GM12878 (cell line): ENCODE measurements around the gene ZNFX1.

Experiments
- CEBPB ChIP-seq, 2 experiments: fragments of 150-350 bp in 1 of 2; IDR thresholded peaks; 2 replicates each; pipeline ENCODE4 v1.6.1; 2012 to 2014; ENCODE audit warnings: low read depth in 2 of 2, low read length in 2 of 2, borderline replicate concordance in 1 of 2, inconsistent platforms in 1 of 2
- HCFC1 ChIP-seq: fragments of 150-350 bp; IDR thresholded peaks from 2 replicates; pipeline ENCODE4 v1.6.1; 2014; ENCODE audit warnings: low read length
- MXI1 ChIP-seq: fragments of 150-350 bp; IDR thresholded peaks from 2 replicates; pipeline ENCODE4 v1.6.1; 2011; ENCODE audit warnings: low read depth, mild to moderate bottlenecking, inconsistent platforms, low read length, improper control_type of control experiment
- NFYA ChIP-seq: IDR thresholded peaks from 2 replicates; pipeline ENCODE4 v1.6.1; 2011; ENCODE audit warnings: low read depth, mild to moderate bottlenecking, low read length, improper control_type of control experiment, borderline replicate concordance
- POLR2A ChIP-seq: IDR thresholded peaks from 2 replicates; pipeline ENCODE4 v1.6.1; 2011; ENCODE audit warnings: low read depth, mild to moderate bottlenecking, low read length
- SMC3 ChIP-seq: IDR thresholded peaks from 2 replicates; pipeline ENCODE4 v1.6.1; 2011; ENCODE audit warnings: low read length, improper control_type of control experiment, borderline replicate concordance
- SREBF2 ChIP-seq: IDR thresholded peaks from 2 replicates; pipeline ENCODE4 v1.6.1; 2012; ENCODE audit warnings: mild to moderate bottlenecking, low read length
- TF ChIP-seq, protein P1 (sequence below): fragments of 450-650 bp; IDR thresholded peaks from 2 replicates; pipeline ENCODE4 v1.6.1; 2017; ENCODE audit warnings: antibody characterized with exemption, mild to moderate bottlenecking, moderate library complexity
- TF ChIP-seq, protein P2 (sequence below), 3 experiments: IDR thresholded peaks in 2 of 3; conservative IDR thresholded peaks in 1 of 3; 2 replicates each; pipeline ENCODE4 v1.5.1; 2011; ENCODE audit warnings: low read depth in 3 of 3, low read length in 3 of 3, mild to moderate bottlenecking in 3 of 3, control low read depth in 2 of 3, moderate library complexity in 2 of 3, inconsistent platforms in 1 of 3, mixed read lengths in 1 of 3; ENCODE audit not compliant: control insufficient read depth in 2 of 3, insufficient read depth in 1 of 3; ENCODE audit errors: extremely low read depth in 1 of 3
- TF ChIP-seq, protein P3 (sequence below): fragments of 450-650 bp; IDR thresholded peaks from 2 replicates; pipeline ENCODE4 v1.6.1; 2018; ENCODE audit warnings: borderline replicate concordance, mild to moderate bottlenecking; ENCODE audit not compliant: partially characterized antibody

DNA sequence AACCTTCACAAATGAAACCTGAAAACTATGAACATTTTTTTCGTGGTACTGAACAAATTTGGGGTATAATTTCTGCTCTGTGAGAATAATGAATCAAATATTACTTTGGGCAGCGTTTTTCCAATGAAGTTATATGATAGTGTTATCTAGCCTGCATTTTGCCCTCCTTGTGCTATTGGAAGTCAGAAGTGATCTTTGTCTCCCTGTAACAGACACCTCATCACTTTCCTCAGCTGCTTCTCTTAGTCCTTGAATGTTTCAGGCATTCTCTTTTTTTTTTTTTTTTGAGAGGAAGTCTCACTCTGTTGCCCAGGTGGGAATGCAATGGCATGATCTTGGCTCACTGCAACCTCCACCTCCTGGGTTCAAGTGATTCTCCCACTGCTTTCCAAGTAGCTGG, 48.5 kb downstream of the ZNFX1 start:
- TF ChIP-seq NFYA (no peak), MXI1 (no peak), CEBPB (IDR thresholded peaks at IDR 0.05; ENCODE audit: borderline replicate concordance in 1 of 2, low read depth in 2 of 2, low read length in 2 of 2) (no peak), SMC3 (no peak), SREBF2 (no peak), HCFC1 (no peak), POLR2A (no peak)
- TF ChIP-seq, protein P1, sequence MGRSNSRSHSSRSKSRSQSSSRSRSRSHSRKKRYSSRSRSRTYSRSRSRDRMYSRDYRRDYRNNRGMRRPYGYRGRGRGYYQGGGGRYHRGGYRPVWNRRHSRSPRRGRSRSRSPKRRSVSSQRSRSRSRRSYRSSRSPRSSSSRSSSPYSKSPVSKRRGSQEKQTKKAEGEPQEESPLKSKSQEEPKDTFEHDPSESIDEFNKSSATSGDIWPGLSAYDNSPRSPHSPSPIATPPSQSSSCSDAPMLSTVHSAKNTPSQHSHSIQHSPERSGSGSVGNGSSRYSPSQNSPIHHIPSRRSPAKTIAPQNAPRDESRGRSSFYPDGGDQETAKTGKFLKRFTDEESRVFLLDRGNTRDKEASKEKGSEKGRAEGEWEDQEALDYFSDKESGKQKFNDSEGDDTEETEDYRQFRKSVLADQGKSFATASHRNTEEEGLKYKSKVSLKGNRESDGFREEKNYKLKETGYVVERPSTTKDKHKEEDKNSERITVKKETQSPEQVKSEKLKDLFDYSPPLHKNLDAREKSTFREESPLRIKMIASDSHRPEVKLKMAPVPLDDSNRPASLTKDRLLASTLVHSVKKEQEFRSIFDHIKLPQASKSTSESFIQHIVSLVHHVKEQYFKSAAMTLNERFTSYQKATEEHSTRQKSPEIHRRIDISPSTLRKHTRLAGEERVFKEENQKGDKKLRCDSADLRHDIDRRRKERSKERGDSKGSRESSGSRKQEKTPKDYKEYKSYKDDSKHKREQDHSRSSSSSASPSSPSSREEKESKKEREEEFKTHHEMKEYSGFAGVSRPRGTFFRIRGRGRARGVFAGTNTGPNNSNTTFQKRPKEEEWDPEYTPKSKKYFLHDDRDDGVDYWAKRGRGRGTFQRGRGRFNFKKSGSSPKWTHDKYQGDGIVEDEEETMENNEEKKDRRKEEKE = no peak
- TF ChIP-seq, protein P2, sequence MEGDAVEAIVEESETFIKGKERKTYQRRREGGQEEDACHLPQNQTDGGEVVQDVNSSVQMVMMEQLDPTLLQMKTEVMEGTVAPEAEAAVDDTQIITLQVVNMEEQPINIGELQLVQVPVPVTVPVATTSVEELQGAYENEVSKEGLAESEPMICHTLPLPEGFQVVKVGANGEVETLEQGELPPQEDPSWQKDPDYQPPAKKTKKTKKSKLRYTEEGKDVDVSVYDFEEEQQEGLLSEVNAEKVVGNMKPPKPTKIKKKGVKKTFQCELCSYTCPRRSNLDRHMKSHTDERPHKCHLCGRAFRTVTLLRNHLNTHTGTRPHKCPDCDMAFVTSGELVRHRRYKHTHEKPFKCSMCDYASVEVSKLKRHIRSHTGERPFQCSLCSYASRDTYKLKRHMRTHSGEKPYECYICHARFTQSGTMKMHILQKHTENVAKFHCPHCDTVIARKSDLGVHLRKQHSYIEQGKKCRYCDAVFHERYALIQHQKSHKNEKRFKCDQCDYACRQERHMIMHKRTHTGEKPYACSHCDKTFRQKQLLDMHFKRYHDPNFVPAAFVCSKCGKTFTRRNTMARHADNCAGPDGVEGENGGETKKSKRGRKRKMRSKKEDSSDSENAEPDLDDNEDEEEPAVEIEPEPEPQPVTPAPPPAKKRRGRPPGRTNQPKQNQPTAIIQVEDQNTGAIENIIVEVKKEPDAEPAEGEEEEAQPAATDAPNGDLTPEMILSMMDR (IDR thresholded peaks at IDR 0.05 in 2 of 3, conservative IDR thresholded peaks at IDR 0.05 in 1 of 3; ENCODE audit: control insufficient read depth in 2 of 3, extremely low read depth in 1 of 3, insufficient read depth in 1 of 3, low read depth in 3 of 3, low read length in 3 of 3) = no peak
- TF ChIP-seq, protein P3, sequence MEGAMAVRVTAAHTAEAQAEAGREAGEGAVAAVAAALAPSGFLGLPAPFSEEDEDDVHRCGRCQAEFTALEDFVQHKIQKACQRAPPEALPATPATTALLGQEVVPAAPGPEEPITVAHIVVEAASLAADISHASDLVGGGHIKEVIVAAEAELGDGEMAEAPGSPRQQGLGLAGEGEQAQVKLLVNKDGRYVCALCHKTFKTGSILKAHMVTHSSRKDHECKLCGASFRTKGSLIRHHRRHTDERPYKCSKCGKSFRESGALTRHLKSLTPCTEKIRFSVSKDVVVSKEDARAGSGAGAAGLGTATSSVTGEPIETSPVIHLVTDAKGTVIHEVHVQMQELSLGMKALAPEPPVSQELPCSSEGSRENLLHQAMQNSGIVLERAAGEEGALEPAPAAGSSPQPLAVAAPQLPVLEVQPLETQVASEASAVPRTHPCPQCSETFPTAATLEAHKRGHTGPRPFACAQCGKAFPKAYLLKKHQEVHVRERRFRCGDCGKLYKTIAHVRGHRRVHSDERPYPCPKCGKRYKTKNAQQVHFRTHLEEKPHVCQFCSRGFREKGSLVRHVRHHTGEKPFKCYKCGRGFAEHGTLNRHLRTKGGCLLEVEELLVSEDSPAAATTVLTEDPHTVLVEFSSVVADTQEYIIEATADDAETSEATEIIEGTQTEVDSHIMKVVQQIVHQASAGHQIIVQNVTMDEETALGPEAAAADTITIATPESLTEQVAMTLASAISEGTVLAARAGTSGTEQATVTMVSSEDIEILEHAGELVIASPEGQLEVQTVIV = no peak
